ENCODE results near the gene IMP4. TPM values are rescaled to one million over a fixed set of nuclear protein-coding genes. Genes with fewer than 3 reads are reported as not detected.

IMP4 gene
- total and polyA plus RNA-seq, 2 of the 8 experiments (the other 6 are each of a cell fraction or from before 2014, with no cell fraction given): 96.8 to 194 TPM

DNA sequence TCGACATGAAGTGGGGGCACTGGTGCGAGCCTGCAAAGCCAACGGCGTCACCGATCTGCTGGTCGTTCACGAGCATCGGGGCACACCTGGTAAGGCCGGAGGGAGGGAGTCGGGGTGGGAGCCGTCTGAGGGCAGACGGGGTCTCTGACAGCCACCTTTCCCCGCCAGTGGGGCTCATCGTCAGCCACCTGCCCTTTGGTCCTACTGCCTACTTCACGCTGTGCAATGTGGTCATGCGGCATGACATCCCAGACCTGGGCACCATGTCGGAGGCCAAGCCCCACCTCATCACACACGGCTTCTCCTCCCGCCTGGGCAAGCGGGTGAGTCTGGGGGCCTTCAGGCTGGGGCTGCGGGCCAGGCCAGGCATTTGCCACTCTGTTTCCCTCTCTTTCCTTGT lies 2.9 kb downstream of the IMP4 start (continued):
- TF ChIP-seq TAF7 (optimal IDR thresholded peaks at IDR 0.05; ENCODE audit: borderline replicate concordance, low read depth, low read length): no peak
- TF ChIP-seq EP300 (IDR thresholded peaks at IDR 0.05; ENCODE audit: borderline replicate concordance in 1 of 2, low read depth in 2 of 2, low read length in 2 of 2): no peak
- TF ChIP-seq CHD2 (IDR thresholded peaks at IDR 0.05; ENCODE audit: low read length): no peak
- TF ChIP-seq TBP (IDR thresholded peaks at IDR 0.05; ENCODE audit: low read depth, low read length): no peak
- no peak for TF ChIP-seq EZH2 (IDR thresholded peaks at IDR 0.05; ENCODE audit: low read depth, low read length, severe bottlenecking)
- TF ChIP-seq SP1 (IDR thresholded peaks at IDR 0.05; ENCODE audit: low read depth, low read length): no peak
- TF ChIP-seq POLR2AphosphoS5 (IDR thresholded peaks at IDR 0.05; ENCODE audit: low read depth, low read length): no peak
- TF ChIP-seq, protein P1, sequence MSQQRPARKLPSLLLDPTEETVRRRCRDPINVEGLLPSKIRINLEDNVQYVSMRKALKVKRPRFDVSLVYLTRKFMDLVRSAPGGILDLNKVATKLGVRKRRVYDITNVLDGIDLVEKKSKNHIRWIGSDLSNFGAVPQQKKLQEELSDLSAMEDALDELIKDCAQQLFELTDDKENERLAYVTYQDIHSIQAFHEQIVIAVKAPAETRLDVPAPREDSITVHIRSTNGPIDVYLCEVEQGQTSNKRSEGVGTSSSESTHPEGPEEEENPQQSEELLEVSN (IDR thresholded peaks at IDR 0.05): no peak

All from H1 (cell line).